ENCODE measurements around the gene TSC22D1.
A peak's percentile ranks its signal among the peaks of the same experiment; 100 is the strongest.

TSC22D1 gene

DNA sequence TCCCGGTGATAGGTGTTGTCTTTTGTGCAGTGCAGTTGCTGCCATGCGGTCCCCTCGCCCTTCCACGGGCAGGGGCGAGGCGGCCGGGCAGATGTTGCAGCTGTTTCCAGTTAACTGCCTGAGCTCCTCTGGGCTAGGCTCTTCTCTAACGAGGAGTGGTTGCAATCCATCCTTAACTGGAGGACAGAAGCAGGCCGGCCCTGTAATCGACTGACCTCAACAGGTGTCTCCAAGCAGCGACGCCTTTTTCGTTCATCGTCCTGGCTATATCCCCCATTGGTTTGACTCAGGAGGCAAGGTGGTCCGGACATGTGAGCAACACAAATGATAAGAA, 1.9 kb upstream of the TSC22D1 start:
- TF ChIP-seq, protein P1, sequence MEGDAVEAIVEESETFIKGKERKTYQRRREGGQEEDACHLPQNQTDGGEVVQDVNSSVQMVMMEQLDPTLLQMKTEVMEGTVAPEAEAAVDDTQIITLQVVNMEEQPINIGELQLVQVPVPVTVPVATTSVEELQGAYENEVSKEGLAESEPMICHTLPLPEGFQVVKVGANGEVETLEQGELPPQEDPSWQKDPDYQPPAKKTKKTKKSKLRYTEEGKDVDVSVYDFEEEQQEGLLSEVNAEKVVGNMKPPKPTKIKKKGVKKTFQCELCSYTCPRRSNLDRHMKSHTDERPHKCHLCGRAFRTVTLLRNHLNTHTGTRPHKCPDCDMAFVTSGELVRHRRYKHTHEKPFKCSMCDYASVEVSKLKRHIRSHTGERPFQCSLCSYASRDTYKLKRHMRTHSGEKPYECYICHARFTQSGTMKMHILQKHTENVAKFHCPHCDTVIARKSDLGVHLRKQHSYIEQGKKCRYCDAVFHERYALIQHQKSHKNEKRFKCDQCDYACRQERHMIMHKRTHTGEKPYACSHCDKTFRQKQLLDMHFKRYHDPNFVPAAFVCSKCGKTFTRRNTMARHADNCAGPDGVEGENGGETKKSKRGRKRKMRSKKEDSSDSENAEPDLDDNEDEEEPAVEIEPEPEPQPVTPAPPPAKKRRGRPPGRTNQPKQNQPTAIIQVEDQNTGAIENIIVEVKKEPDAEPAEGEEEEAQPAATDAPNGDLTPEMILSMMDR (IDR thresholded peaks at IDR 0.05; ENCODE audit: extremely low read depth, missing control alignments), result no peak
- no peak for DNase-seq (ENCODE audit: low spot score)

DNA sequence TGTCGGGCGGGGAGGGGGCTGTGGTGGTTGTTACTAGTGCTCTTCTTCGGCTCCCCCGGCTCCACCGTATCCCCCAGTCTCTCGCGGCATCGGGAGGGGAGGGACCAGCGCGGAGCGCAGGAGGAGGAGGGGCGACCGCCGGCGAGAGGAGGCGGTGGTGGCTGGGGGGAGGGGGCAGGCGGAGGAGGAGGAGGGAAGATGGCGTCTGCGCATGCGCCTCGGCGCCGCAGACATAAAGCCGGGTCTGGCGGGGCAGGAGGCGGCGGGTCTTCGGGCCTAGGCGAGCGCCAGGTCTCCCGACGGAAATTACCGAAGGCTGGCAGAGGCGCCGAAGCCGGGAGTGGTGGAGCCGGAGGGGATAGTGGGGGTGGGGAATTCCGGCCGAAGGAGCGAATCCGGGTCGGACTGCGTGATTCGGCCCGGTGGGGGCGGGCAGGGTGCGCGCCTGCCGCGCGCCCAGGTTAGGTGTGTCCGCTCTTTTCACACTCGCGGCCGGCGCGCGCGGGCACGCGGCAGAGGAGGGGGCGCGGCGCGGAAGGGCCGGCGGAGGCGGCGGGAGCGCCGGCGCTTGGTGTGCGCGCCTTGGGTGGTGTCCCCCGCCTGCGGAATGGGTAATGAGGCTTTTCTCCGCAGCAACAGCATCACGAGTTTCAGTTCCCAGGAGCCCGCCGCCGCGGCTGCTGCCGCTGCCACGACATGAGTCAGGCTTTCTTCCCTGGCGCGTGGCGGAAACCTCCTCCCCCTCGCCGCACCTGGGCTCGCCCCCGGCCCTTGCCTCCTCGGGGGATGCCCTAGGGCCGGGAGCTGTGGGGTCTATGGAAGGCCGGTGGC, 1.3 kb upstream of the TSC22D1 start:
- peak; percentile 97 for DNase-seq (ENCODE audit: low spot score)
- TF ChIP-seq, protein P1 (IDR thresholded peaks at IDR 0.05; ENCODE audit: extremely low read depth, missing control alignments), result no peak

DNA sequence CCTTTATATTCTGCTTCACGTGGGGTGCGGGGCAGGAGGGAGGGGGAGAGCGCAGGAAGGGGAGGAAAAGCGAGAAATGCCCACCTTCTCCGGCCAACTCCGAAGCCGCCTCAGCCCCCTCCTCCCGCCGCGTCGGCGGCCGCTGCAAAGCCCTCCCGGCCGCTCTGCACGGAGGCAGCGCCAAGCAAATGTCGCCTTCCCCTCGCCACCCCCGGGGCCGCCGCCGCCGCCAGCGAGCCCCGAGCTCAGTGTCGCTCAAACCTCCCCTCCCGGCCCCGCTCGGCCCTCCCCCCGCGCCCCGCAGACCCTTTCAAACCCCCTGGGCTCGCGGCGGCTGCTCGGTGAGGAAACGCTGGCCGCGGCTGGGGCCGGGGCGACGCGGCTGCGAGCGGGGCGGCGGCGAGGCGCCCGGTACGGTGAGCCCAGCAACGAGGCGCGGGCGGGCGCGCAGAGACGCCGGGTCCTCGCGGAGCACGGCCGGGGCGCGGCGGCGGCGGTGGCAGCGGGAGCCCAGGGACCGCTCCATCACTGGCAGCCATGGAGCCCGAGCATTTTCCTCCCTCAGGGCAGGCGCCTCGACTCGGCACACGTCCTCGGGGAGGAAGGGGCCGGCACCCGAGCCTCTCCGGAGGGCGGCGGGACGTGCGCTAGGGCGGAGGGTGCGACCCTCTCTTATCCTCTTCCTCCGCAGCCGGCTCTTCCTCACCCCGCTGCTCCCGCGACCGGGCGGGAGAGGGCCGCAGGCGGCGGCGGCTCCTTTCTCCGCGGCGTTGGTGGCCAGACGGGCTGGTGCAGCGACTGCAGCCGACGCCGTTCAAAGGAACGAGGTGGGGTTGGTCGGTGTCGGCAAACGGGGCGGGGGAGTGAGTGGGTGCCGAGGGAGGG, 463 bp upstream of the TSC22D1 start:
- TF ChIP-seq, protein P1 (IDR thresholded peaks at IDR 0.05; ENCODE audit: extremely low read depth, missing control alignments), result no peak
- peak; percentile 65 for DNase-seq (ENCODE audit: low spot score)

DNA sequence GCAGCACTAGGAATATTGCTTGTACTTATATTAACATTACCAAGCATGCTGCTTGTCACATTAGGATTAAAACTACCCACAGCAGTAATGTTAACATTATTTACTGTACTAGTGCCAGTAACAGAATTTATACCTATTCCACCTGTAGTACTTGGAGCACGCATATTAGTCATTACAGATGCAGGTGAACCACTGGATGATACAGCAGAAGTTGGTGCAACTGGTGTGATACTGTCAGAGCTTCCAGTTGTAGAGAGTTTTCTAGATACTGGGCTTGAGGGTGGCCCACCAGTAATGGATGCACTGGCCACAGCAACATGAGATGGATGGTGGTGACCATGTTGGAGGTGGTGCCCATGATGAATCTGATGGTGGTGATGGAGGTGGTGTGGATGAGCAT, 1.1 kb downstream of the TSC22D1 start:
- TF ChIP-seq, protein P1 (IDR thresholded peaks at IDR 0.05; ENCODE audit: extremely low read depth, missing control alignments), result no peak
- DNase-seq (ENCODE audit: low spot score), result no peak

DNA sequence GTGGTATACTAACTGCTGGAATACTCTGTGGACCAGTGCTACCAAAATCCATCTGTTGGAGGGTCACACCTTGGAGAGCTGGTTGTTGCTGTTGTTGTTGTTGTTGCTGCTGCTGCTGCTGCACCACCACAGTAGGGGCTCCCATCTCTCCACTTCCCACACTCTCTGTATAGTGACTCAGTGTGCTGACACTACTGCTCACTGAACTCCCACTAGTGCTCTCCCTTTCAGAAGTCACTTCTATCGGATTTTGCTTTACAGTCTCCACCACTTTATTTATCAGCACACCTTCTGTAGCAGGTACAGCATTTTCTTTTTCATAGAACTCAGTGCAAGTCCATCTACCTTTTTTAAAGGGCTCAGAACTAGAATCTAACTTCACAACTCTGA, 1.7 kb downstream of the TSC22D1 start:
- DNase-seq (ENCODE audit: low spot score), result no peak
- TF ChIP-seq, protein P1 (IDR thresholded peaks at IDR 0.05; ENCODE audit: extremely low read depth, missing control alignments), result no peak

DNA sequence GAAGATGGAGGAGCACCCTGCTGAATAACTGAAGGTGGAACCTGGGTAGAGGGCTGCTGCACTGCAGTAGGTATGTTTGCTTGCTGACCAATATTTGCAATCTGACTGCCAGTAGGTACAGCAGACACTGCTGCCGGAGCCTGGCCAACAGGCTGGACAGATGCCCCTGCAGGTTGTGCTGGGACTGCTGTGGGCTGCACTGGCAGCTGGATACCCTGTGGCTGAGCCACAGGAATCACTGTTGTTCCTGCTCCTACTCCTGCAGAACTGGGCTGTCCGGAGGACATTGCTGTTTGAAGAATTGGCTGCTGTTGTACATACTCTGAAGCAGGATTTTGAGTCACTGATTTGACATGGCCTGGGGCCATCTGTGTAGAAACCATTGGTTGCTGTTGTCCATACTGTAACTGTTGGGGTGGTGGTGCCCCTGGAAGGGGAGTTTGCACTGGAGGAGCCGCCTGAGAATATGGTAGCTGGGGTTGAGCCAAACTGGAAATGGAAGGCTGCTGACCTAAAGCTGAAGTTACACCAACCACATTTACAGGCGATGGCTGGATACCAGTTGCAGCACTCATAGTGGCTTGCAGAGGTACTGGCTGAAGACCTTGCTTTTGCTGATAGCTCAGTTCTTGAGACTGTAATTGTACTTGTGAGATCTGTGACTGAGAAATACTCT, 2.2 kb downstream of the TSC22D1 start:
- no peak for DNase-seq (ENCODE audit: low spot score)
- TF ChIP-seq, protein P1 (IDR thresholded peaks at IDR 0.05; ENCODE audit: extremely low read depth, missing control alignments), result no peak
